Measurements from ENCODE around the gene TCEAL7.

DNA sequence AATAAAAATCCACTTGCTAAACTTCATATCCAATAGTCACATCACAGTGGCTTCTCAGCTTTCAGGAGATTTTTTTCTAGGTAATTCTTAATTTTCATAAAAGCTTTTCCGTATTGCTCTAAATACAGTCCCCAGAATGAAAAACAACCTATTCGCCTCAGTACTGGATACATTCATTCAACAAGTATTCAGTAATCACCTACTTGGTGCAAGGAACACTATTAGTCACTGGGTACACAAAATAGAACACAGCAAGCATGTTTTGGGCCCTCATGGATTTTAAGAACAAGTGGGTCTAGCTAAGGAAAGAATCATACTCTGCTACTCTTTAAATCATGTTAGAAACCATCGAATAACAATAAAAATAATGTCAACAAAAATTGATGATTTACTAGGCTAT, 43.5 kb downstream of the TCEAL7 start:
- TF ChIP-seq, protein P1, sequence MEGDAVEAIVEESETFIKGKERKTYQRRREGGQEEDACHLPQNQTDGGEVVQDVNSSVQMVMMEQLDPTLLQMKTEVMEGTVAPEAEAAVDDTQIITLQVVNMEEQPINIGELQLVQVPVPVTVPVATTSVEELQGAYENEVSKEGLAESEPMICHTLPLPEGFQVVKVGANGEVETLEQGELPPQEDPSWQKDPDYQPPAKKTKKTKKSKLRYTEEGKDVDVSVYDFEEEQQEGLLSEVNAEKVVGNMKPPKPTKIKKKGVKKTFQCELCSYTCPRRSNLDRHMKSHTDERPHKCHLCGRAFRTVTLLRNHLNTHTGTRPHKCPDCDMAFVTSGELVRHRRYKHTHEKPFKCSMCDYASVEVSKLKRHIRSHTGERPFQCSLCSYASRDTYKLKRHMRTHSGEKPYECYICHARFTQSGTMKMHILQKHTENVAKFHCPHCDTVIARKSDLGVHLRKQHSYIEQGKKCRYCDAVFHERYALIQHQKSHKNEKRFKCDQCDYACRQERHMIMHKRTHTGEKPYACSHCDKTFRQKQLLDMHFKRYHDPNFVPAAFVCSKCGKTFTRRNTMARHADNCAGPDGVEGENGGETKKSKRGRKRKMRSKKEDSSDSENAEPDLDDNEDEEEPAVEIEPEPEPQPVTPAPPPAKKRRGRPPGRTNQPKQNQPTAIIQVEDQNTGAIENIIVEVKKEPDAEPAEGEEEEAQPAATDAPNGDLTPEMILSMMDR (conservative IDR thresholded peaks at IDR 0.05), result no peak
- TF ChIP-seq EZH2 (IDR thresholded peaks at IDR 0.05; ENCODE audit: low read depth), result no peak

Measured in PC-9 (cell line).